Neural progenitor cell (in vitro differentiated cells): ENCODE measurements around the gene PPP1R15B. TPM values are rescaled to one million over a fixed set of nuclear protein-coding genes. Genes with fewer than 3 reads are reported as not detected.
A peak's percentile ranks its signal among the peaks of the same experiment; 100 is the strongest.

Experiments used
- DNase-seq: peaks from one replicate; pipeline ENCODE4 v3.0.0-alpha.2; 2016; ENCODE audit warnings: low spot score
- H2AFZ ChIP-seq: fragments of 200-600 bp; sonication (generic); replicated peaks from 2 replicates; pipeline ENCODE4 v1.6.1; 2016; ENCODE audit warnings: antibody characterized with exemption
- H3F3A ChIP-seq: fragments of 200-600 bp; sonication (generic); 2 replicates; pipeline ENCODE4 v1.6.1; 2016; ENCODE audit warnings: antibody characterized with exemption, low read depth
- H3K27ac ChIP-seq: fragments of 200-600 bp; sonication (generic); 2 replicates; pipeline ENCODE4 v1.5.1; 2016; ENCODE audit warnings: mild to moderate bottlenecking
- H3K27me3 ChIP-seq: fragments of 200-600 bp; sonication (generic); 2 replicates; pipeline ENCODE4 v1.6.1; 2016; ENCODE audit warnings: mild to moderate bottlenecking, moderate library complexity
- H3K36me3 ChIP-seq: fragments of 200-600 bp; sonication (generic); 2 replicates; pipeline ENCODE4 v1.5.1; 2016
- H3K4me1 ChIP-seq: fragments of 200-600 bp; sonication (generic); 2 replicates; pipeline ENCODE4 v1.6.1; 2016; ENCODE audit warnings: mixed run types
- H3K4me2 ChIP-seq: fragments of 200-600 bp; sonication (generic); 2 replicates; pipeline ENCODE4 v1.6.1; 2016
- H3K4me3 ChIP-seq: fragments of 200-600 bp; sonication (generic); 2 replicates; pipeline ENCODE4 v1.5.1; 2016
- H3K79me2 ChIP-seq: fragments of 200-600 bp; sonication (generic); 2 replicates; pipeline ENCODE4 v1.6.1; 2016; ENCODE audit warnings: low read depth
- H3K9ac ChIP-seq: fragments of 200-600 bp; sonication (generic); 2 replicates; pipeline ENCODE4 v1.6.1; 2016
- H3K9me3 ChIP-seq: fragments of 200-600 bp; sonication (generic); 2 replicates; pipeline ENCODE4 v1.5.1; 2016; ENCODE audit warnings: low read depth
- H4K20me1 ChIP-seq: fragments of 200-600 bp; sonication (generic); 2 replicates; pipeline ENCODE4 v1.6.1; 2016; ENCODE audit warnings: low read depth
- H3K27ac Mint-ChIP-seq: 3 replicates; pipeline ENCODE4 v1.8.0; 2021; ENCODE audit warnings: mixed read lengths
- H3K27me3 Mint-ChIP-seq: 2 replicates; pipeline ENCODE4 v1.8.0; 2022; ENCODE audit warnings: low read depth, mild to moderate bottlenecking, inconsistent platforms, moderate library complexity, mixed read lengths; ENCODE audit not compliant: insufficient read depth
- H3K36me3 Mint-ChIP-seq: 3 replicates; pipeline ENCODE4 v1.8.0; 2021; ENCODE audit warnings: mixed read lengths
- H3K4me1 Mint-ChIP-seq: 3 replicates; pipeline ENCODE4 v1.8.0; 2021; ENCODE audit warnings: mixed read lengths
- H3K4me3 Mint-ChIP-seq: 3 replicates; pipeline ENCODE4 v1.8.0; 2021; ENCODE audit warnings: mild to moderate bottlenecking, moderate library complexity, mixed read lengths
- H3K9me3 Mint-ChIP-seq: 3 replicates; pipeline ENCODE4 v1.8.0; 2020; ENCODE audit warnings: mixed read lengths
- CTCF ChIP-seq: fragments of 200-600 bp; sonication (generic); IDR thresholded peaks from 2 replicates; pipeline ENCODE4 v1.5.1; 2017; ENCODE audit warnings: antibody characterized with exemption, mild to moderate bottlenecking
- EZH2 ChIP-seq: fragments of 200-600 bp; sonication (generic); IDR thresholded peaks from 2 replicates; pipeline ENCODE4 v1.6.1; 2017; ENCODE audit warnings: antibody characterized with exemption, mild to moderate bottlenecking, moderate library complexity
- EZH2phosphoT487 ChIP-seq: fragments of 200-600 bp; sonication (generic); IDR thresholded peaks from 2 replicates; pipeline ENCODE4 v1.6.1; 2017; ENCODE audit warnings: antibody characterized with exemption
- total RNA-seq: library from RNA; depleted of rRNA; stranded (reverse); fragments of >200 nt; gene quantifications from 2 replicates; pipeline ENCODE4 v1.2.3, GENCODE V29; 2015; ENCODE audit warnings: low replicate concordance

The PPP1R15B gene
- total RNA-seq, 1 donor from 2014 or later = 32.7 TPM

- H3K27me3 ChIP-seq = no peaks in the 10 kb centered on the region
- H3K27ac Mint-ChIP-seq = no peak overlapping the region
Measured at GRCh38 chr1:204438628-204439027, 27.0 kb upstream of the PPP1R15B start.

GRCh38 chr1:204437796-204438570 lies 26.4 kb upstream of the PPP1R15B start:
- H3K36me3 ChIP-seq = no peaks in the 10 kb centered on the region
- peaks cover 47% of the 10 kb centered on the region for H3K36me3 Mint-ChIP-seq

More at GRCh38 chr1:204438628-204439027, 27.0 kb upstream of the PPP1R15B start:
- DNase-seq = no peak
- H3K9me3 ChIP-seq = no peaks in the 10 kb centered on the region
- no peaks in the 10 kb centered on the region for H3K4me1 ChIP-seq
- H3K27ac ChIP-seq = peak overlapping the region; percentile 17
- no peak overlapping the region for H3K4me2 ChIP-seq
- peaks cover 5% of the 10 kb centered on the region for H3F3A ChIP-seq
- no peaks in the 10 kb centered on the region for H4K20me1 ChIP-seq
- H2AFZ ChIP-seq = no peak overlapping the region
- Mint-ChIP-seq H3K4me1 (no peaks in the 10 kb centered on the region), H3K27me3 (peaks cover 5% of the 10 kb centered on the region), H3K36me3 (peaks cover 49% of the 10 kb centered on the region), H3K4me3 (no peak overlapping the region), H3K9me3 (no peaks in the 10 kb centered on the region)
- TF ChIP-seq EZH2phosphoT487 (no peak), CTCF (no peak), EZH2 (no peak)
- no peak overlapping the region for H3K9ac ChIP-seq
- no peak overlapping the region for H3K4me3 ChIP-seq
- no peaks in the 10 kb centered on the region for H3K79me2 ChIP-seq
- no peaks in the 10 kb centered on the region for H3K36me3 ChIP-seq

GRCh38 chr1:204435872-204436271 lies 24.3 kb upstream of the PPP1R15B start:
- Histone ChIP-seq H3K4me2 (no peak overlapping the region), H3K27me3 (no peaks in the 10 kb centered on the region), H3K36me3 (no peaks in the 10 kb centered on the region), H3F3A (peaks cover 5% of the 10 kb centered on the region), H3K9ac (no peak overlapping the region), H3K4me1 (no peaks in the 10 kb centered on the region), H4K20me1 (peaks cover 3% of the 10 kb centered on the region), H3K79me2 (no peaks in the 10 kb centered on the region), H3K4me3 (no peak overlapping the region), H3K27ac (no peak overlapping the region), H3K9me3 (no peaks in the 10 kb centered on the region), H2AFZ (no peak overlapping the region)
- no peaks in the 10 kb centered on the region for H3K4me1 Mint-ChIP-seq
- DNase-seq = no peak
- H3K4me3 Mint-ChIP-seq = no peak overlapping the region
- H3K27me3 Mint-ChIP-seq = peaks cover 7% of the 10 kb centered on the region
- TF ChIP-seq EZH2phosphoT487 = no peak
- no peak for TF ChIP-seq EZH2
- no peak for TF ChIP-seq CTCF
- H3K36me3 Mint-ChIP-seq = peaks cover 45% of the 10 kb centered on the region
- no peak overlapping the region for H3K27ac Mint-ChIP-seq
- H3K9me3 Mint-ChIP-seq = no peaks in the 10 kb centered on the region

More at GRCh38 chr1:204437796-204438570, 26.4 kb upstream of the PPP1R15B start:
- Histone ChIP-seq H4K20me1 (no peaks in the 10 kb centered on the region), H3K27me3 (no peaks in the 10 kb centered on the region), H3F3A (peaks cover 5% of the 10 kb centered on the region), H2AFZ (no peak overlapping the region), H3K9me3 (no peaks in the 10 kb centered on the region), H3K4me2 (no peak overlapping the region), H3K27ac (peak overlapping the region; percentile 17), H3K79me2 (no peaks in the 10 kb centered on the region), H3K4me1 (no peaks in the 10 kb centered on the region), H3K4me3 (no peak overlapping the region), H3K9ac (no peak overlapping the region)
- no peak overlapping the region for H3K27ac Mint-ChIP-seq
- no peaks in the 10 kb centered on the region for H3K4me1 Mint-ChIP-seq
- no peaks in the 10 kb centered on the region for H3K9me3 Mint-ChIP-seq
- DNase-seq = no peak
- H3K4me3 Mint-ChIP-seq = no peak overlapping the region
- TF ChIP-seq CTCF = no peak
- H3K27me3 Mint-ChIP-seq = peaks cover 6% of the 10 kb centered on the region
